Endometrium (tissue), 2 donors: ENCODE data around the gene BRD9.
"Not testable (repeated sequence)": the region's sequence is repeated elsewhere in the genome, so short reads cannot be mapped to it uniquely, and the experiment has no call there.

Source experiments
- FAIRE-seq: peaks from 2 replicates; lab custom pipeline; 2012; peaks lifted over from hg19 to GRCh38; lab: Jason Lieb, UNC
- donor health status: control.
- donor health status: control.

The BRD9 gene

DNA sequence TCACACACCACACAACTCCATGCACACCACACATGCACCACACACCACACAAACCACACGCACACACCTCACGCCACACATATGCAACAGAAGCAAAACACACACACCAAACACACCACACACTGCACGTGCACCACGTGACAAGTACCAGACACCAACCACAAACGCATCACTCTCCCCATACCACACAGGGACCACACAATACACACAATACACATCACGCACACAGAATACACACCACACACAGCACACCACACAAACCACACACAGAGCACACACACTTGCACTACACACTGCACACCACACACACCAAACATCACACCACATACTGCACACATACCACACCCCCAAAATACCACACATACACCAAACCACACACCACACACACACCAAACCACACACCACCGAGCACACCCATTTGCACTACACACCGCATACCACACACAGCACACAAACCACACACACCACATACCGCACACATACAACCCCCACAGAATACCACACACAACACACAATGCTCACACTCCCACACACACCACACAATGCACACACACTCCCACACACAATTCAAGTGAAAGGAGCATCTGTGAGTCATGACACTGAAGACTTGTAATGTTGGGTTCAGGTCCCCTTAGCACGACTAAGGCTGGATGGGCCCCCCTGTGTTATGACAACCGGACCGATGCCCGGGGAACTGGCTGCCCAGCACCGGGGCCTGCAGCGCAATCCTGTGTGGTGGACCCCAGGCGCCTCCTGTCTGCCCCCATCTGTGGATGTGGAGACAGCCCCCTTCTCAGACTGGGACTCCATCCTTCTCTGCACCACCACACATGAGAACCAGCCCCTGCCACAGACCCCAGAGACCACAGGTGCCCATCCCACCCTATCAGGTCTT, 35.8 kb downstream of the BRD9 start:
- no peak for FAIRE-seq

DNA sequence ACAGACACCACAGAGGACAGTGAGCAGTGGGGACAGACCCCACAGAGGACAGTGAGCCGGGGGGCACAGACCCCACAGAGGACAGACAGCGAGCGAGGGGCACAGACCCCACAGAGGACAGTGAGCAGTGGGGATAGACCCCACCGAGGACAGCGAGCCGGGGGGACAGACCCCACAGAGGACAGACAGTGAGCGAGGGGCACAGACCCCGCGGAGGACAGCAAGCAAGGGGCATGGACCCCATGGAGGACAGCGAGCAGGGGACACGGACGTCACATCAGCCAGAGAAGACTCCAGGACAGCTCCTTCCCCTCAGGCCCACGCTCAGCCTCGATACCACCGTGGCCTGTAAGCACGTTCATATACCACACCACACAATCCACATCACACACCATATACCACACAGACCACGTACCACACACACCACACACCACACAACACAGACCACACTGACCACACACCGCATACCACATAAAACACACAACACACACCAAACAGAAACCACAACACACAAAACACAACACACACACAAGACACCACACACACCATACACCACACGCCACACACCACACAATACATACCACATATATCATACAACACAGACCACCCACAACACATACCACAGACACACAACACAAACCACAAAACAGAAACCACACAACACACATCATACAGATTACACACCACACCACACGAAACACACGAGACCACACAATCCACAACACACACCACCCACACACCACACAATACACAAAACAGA, 36.6 kb downstream of the BRD9 start:
- FAIRE-seq: no peak

DNA sequence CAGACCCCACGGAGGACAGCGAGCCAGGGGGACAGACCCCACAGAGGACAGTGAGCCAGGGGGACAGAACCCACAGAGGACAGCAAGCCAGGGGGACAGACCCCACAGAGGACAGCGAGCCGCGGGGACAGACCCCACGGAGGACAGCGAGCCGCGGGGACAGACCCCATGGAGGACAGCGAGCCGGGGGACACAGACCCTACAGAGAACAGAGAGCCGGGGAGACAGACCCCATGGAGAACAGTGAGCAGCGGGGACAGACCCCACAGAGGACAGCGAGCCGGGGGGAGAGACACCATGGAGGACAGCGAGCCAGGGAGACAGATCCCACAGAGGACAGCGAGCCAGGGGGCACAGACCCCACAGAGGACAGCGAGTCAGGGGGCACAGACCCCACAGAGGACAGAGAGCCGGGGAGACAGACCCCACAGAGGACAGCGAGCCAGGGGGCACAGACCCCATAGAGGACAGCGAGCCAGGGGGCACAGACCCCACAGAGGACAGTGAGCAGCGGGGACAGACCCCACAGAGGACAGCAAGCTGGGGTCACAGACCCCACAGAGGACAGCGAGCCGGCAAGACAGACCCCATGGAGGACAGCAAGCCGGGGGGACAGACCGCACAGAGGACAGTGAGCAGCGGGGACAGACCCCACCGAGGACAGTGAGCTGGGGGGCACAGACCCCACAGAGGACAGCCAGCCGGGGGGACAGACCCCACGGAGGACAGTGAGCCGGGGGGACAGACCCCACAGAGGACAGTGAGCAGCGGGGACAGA, 37.4 kb downstream of the BRD9 start:
- no peak for FAIRE-seq

DNA sequence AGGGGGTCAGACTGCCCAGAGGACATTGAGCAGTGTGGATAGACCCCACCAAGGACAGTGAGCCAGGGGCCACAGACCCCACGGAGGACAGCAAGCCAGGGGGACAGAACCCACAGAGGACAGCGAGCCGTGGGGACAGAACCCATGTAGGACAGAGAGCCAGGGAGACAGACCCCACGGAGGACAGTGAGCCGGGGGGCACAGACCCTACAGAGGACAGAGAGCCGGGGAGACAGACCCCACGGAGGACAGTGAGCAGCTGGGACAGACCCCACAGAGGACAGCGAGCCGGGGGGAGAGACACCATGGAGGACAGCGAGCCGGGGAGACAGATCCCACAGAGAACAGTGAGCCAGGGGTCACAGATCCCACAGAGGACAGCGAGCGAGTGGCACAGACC, 38.4 kb downstream of the BRD9 start:
- no peak for FAIRE-seq

DNA sequence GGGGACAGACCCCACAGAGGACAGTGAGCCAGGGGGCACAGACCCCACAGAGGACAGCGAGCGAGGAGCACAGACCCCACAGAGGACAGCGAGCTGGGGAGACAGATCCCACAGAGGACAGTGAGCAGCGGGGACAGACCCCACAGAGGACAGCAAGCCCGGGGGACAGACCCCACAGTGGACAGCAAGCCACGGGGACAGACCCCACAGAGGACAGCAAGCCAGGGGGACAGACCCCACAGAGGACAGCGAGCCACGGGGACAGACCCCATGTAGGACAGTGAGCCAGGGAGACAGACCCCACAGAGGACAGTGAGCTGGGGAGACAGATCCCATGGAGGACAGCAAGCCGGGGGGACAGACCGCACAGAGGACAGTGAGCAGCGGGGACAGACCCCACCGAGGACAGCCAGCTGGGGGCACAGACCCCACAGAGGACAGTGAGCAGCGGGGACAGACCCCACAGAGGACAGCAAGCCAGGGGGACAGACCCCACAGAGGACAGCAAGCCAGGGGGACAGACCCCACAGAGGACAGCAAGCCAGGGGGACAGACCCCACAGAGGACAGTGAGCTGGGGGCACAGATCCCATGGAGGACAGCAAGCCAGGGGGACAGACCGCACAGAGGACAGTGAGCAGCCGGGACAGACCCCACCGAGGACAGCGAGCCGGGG, 39.0 kb downstream of the BRD9 start:
- FAIRE-seq: not testable (repeated sequence)

DNA sequence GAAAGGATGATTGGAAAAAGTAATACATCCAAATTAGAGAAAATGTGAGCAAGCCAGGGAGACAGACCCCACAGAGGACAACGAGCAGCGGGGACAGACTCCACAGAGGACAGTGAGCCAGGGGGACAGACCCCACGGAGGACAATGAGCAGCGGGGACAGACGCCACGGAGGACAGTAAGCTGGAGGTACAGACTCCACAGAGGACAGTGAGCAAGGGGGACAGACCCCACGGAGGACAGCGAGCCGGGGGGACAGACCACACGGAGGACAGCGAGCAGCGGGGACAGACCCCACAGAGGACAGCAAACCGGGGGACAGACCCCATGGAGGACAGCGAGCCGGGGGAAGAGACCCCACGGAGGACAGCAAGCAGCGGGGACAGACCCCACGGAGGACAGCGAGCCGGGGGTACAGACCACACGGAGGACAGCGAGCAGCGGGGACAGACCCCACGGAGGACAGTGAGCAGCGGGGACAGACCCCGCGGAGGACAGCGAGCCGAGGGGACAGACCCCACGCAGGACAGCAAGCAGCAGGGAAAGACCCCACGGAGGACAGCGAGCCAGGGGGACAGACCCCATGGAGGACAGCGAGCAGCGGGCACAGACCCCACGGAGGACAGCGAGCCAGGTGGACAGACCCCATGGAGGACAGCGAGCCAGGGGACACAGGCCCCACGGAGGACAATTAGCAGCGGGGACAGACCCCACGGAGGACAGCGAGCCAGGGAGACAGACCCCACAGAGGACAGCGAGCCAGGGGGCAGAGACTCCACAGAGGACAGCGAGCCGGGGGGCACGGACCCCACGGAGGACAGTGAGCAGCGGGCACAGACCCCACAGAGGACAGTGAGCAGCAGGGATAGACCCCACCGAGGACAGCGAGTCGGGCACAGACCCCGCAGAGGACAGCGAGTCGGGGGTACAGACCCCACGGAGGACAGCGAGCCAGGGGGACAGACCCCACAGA, 39.9 kb downstream of the BRD9 start:
- no peak for FAIRE-seq

DNA sequence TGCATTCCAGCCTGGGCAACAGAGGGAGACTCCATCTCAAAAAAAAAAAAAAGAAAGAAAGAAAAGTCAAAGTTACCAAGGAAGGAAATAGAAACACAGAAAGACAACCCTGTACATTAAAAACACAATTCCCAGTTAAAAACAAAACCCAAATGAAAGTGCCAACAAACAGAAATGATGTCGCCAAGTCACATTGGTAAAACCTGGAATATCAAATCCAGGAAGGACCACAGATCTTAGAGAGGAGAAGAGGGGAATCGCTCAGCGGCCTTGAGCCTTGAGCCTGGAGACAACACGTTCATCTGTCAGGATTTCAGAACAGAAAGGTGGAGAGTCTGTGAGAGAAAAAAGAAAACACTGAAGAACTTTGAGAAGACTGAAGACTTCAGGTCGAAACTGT, 40.6 kb downstream of the BRD9 start:
- no peak for FAIRE-seq

DNA sequence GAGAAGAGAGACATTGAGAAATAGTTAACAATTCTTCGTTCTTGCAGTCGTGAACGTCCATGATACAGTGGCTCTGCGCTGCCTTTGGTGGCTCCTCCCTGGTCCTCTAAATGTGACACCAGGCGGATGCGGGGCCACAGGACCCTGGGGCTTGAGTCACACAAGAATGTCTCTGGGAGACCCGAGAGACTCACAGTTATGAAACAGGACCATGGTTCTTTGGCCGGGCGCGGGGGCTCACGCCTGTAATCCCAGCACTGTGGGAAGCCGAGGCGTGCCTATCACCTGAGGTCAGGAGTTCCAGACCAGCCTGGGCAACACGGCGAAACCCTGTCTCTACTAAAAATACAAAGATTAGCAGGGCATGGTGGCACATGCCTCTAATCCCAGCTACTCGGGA, 41.0 kb downstream of the BRD9 start:
- FAIRE-seq: no peak

DNA sequence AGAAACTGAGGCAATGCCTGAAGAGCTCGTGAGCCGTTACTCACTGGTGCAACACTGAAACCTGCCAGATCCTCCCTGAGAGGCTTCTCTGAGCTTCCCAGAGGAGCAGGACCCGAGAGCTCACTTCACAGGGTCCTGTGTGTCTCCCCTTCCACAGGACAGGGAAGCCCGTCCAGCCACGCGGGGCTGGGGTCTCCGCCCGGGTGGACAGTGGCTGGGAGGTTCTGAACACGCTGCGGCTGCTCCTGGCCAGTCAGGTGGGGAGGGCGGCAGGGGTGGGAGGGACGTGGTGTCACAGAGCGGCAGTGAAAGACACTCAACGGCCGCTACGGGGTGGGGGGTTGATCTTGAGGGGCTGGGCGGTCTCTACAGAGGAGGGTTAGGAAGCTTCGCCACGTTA, 41.5 kb downstream of the BRD9 start:
- no peak for FAIRE-seq

DNA sequence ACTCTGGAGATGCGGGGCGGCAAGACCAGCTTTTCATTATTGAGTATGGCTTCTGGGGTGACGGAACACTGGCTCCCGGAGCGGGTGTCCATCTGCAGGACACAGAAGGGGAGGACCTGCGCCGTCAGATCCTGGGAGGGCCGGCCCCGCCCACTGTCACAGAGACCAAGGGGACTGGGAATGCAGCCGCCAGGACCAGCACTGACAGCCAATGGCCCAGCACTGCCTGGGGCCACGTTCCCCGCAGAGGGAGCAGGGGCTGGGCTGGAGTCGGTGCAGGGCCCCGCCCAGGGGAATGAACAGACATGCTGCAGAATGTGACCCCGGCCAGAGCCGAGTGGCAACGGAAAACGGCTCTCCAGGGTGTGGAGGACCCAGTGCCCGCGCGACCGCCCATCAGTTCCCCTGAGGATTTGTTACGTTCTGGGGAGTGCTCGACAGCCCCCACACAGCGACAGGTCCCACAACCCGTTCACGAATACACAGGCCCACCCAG, 42.0 kb downstream of the BRD9 start, which contains the start of gene ZDHHC11:
ZDHHC11 (minus strand) TSS at position 476 of the 496 bp plus-strand sequence; CDS start at position 92, 384 bp downstream.
- FAIRE-seq: no peak

DNA sequence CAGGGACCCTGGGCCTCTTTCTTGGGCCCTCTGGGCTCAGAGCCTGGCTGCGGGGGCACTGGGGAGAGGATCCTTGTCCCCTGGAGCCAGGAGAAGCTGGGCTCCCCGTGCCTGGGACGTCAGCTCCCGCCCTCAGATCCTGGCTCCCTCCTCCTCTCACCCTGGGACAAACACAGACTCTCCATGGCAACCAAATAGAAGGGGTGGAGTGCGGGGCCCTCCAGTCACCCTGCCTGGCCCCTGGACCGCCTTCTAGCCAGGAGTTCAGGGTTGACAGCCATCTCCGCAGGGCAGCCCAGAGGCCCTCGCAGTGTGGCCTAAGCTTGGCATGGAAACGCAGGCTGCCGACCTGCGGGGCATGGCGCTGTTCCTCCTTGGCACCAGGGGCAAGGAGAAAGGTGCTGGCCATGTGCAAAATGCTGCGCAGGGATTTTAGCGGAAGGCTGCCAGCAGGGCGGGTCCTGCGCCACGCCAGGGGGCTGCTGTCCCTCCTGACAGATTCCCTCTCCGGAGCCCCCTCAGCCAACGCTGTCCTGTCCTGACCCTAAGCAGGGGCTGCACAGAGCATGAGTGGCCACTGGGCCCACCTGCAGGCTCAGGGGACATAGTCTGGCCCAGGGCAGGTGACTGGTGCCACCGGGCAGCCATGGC, 42.8 kb downstream of the BRD9 start:
- FAIRE-seq: no peak

DNA sequence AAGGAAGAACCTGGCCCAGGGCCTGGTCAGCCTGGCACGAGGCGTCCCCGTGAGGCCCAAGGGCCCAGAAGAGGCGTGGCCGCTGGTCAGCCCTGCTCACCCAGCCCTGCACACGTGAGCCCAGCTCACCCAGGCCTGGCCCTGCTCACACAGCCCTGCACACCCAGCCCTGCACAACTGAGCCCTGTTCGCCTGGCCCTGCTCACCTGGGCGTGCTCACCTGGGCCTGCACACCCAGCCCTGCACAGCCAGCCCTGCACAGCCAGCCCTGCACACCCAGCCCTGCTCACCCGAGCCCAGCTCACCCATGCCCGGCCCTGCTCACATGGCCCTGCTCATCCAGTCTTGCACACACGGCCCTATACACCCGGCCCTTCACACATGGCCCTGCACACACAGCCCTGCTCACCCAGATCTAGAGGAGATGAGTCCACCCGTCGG, 43.9 kb downstream of the BRD9 start:
- FAIRE-seq: no peak

DNA sequence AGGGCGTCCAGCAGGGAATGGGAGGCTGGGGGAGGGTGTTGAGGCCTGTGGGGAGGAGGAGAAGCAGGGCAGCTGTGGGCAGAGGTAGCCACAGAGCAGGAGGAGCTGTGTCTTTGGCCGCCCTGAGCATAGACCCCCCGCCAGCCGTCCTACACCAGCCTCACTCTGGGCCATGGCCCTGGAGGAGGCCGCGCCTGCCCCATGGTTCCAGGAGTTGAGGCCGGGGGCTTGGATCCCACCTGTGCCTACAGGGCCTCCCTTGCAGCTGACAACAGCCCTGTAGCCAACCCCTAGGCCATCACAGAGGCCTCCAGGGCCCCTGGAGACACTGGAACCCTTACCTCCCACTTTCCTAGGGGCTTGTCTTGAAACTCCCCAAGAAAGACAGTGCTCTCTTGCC, 44.9 kb downstream of the BRD9 start:
- not testable (repeated sequence) for FAIRE-seq

DNA sequence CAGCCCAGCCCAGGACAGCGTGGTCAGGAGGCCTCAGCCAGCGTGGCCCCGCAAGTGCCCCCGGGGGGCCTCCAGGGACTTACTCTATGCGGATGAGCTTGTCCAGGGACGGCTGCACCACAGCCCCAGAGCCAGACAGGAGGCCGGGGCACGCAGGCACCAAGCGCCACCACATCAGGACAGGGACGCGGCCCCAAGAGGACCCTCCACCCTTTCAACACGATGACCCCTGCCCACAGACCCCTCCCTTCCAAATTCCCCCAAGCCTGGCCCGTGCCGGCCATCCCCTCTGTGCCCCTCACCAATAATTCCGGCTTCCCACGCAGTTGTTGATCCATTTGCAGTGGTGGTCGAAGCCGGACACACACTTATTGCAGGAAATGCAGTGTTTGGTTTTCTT, 45.4 kb downstream of the BRD9 start:
- not testable (repeated sequence) for FAIRE-seq

DNA sequence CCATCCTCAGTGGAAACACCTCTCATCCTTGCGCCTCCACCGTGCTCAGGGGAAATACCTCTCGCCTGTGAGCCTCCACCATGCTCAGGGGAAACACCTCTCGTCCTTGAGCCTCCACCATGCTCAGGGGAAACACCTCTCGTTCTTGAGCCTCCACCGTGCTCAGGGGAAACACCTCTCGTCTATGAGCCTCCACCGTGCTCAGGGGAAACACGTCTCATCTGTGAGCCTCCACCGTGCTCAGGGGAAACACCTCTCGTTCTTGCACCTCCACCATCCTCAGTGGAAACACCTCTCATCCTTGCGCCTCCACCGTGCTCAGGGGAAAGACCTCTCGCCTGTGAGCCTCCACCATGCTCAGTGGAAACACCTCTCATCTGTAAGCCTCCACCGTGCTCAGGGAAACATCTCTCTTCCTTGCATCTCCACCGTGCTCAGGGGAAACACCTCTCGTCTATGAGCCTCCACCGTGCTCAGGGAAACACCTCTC, 46.0 kb downstream of the BRD9 start:
- not testable (repeated sequence) for FAIRE-seq

DNA sequence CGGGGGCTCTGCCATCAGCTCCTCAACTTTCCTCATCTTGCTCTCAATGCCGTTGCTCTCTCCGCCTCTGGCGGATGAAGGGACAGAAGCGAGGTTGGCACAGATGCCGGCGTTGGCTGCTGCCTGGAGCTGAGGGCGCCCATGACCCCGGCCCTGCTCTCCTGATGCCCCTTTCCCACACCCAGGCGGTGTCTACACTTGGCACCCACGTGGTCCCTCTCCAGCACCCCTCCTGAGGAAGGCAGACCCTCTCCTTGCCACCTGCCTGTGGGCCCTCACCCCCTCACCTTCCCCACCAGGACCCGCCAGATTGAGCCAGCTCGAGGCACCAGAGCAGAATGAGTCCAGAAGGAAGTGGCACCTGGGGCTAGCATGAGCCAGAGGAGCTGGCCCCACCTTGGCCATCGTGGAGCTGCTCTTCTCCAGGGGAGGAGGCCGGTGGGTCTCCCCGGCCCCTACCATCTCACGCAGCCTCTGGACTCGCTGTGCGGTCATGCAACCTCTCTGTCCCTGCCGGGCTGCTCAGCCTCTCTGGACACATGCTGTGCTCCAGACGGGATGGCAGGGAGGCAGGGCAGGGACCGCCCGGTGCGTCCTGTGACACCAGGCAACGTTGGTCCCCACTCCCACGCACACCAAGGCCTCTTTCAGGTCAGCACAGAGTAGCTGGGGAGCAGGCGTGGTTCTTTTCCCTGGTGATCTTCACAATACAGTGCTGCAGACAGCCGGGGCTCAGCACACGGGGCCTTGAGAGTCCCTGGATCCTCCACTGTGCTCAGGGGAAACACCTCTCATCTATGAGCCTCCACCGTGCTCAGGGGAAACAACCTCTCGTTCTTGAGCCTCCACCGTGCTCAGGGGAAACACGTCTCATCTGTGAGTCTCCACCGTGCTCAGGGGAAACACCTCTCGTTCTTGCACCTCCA, 46.7 kb downstream of the BRD9 start:
- FAIRE-seq: not testable (repeated sequence)

DNA sequence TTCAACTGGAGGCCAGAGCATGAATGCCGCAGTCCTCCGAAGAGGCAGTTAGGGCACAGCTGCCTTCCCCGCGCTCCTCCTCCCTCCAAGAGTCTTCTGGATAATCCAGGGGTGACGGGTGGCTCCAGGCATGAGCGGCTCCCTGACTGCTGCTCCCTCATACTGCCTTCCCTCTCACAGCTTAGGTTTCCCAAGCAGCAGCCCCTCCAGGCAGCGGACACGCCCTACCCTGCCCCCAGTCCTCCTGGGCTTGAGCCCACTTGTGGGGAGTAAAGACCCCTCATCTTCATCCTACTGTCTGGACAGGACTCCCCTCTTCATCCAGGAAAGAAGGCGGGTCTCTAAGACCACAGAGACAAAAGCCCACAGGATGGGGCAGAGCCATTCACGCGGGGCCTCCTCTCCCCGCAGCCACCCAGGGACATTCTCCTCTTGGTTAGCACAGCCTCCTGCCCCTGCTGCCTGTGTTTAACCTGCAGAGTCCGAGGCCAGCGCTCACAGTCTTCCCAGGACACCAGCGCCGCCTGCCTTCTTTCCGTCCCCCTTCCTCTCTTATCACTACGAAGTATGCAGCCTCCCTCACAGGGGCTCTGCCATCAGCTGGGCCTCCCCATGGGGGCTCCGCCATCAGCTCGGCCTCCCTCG, 47.4 kb downstream of the BRD9 start:
- not testable (repeated sequence) for FAIRE-seq

DNA sequence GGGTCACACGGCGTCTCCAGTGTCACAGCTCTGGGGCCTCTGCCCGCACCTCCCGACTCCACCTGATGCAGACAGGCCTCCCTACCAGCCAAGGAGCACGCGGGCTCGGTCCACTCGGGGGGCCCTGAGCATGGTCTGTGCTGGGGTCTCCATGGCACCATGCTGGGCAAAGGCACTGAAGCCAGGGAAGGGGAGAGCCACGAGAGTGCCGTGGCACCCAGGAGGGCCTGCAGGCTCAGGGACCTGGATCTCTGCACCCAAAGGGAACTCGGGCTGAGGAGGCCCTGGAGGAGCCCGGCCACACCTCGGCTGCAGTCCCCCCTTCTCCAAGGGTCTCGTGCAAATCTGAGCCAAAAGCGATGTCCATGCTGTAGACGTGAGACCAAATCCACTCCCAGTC, 48.2 kb downstream of the BRD9 start:
- FAIRE-seq: not testable (repeated sequence)
